ENCODE data around the gene PDZD4.
A peak's percentile ranks its signal among the peaks of the same experiment; 100 is the strongest.

The PDZD4 gene, protein sequence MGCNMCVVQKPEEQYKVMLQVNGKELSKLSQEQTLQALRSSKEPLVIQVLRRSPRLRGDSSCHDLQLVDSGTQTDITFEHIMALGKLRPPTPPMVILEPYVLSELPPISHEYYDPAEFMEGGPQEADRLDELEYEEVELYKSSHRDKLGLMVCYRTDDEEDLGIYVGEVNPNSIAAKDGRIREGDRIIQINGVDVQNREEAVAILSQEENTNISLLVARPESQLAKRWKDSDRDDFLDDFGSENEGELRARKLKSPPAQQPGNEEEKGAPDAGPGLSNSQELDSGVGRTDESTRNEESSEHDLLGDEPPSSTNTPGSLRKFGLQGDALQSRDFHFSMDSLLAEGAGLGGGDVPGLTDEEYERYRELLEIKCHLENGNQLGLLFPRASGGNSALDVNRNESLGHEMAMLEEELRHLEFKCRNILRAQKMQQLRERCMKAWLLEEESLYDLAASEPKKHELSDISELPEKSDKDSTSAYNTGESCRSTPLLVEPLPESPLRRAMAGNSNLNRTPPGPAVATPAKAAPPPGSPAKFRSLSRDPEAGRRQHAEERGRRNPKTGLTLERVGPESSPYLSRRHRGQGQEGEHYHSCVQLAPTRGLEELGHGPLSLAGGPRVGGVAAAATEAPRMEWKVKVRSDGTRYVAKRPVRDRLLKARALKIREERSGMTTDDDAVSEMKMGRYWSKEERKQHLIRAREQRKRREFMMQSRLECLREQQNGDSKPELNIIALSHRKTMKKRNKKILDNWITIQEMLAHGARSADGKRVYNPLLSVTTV

DNA sequence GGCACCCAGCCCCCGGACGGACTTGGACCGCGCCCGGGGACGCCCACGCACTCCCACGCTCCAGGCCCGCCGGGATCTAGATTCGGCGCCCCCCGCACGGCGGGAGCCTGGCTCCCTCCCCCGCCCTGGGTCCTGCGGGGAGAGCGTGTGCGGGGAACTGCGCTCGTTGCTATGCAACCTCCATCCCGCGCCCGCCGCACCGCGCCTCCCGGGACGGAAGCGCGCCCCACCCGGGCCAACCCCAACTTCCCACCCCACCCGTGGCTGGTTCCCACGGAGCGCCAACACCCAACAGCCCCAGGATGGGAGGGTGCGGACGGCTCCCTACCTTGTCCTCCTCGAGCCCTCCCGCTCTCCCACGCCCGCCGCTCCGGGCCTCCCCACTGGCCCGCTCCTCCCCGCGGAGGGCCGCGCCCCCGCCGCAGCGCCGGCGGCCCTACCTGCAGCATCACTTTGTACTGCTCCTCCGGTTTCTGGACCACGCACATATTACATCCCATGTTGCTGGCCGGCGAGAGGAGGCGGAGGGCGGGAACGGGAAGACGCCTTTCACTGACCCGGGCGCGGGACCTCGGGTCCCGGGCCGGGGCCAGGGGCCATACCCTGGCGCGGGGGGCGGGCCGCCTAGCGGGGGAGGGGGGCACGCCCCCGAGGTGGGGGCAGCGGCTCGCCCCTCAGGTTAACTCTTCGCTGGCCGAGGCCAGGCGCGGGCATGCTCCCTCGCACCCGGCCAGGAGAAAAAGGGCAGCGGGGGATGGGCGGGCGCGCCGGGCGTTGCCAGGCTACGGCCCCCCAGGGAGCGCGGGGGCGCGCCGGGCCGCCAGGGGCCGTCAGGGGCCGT lies at the start of gene PDZD4:
Gene PDZD4, minus strand, starts transcription at position 746 of the 841 bp plus-strand sequence. Its CDS starts 246 bp downstream, at position 500.
- DNase-seq, result no peak

DNA sequence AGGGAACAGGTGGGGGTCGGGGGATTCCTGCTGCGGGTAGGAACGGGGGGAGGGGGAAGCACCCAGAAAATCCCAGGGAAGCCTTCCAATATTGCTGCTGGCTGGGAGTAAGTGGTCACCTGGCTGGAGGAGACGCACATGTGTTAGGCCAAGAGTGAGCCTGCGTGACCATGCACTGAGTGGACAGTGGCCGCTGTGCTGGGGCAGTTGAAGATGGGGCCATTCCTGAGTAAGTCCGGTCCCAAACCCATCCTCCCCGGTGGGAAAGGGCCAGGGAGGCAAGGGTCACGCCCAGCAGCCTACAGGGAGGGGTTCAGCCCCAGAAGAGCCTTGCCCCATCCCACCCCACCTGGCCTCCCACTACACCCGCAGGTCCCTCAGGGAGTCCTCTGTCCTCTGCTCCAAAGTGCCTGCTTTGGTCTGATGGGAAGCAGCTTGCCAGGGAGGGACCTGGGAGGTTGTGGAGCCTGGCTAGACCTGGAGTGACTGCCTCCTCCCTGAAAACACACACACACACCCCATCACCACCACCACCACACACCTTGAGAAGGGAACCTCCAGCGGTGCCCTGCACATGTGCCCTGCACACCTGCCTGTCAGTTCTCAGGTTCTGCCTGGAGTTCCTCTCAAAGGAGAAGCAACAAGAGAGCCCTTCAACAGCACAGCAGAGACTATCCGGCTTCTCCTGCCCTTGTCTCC lies 49.5 kb upstream of the PDZD4 start:
- DNase-seq, result no peak

DNA sequence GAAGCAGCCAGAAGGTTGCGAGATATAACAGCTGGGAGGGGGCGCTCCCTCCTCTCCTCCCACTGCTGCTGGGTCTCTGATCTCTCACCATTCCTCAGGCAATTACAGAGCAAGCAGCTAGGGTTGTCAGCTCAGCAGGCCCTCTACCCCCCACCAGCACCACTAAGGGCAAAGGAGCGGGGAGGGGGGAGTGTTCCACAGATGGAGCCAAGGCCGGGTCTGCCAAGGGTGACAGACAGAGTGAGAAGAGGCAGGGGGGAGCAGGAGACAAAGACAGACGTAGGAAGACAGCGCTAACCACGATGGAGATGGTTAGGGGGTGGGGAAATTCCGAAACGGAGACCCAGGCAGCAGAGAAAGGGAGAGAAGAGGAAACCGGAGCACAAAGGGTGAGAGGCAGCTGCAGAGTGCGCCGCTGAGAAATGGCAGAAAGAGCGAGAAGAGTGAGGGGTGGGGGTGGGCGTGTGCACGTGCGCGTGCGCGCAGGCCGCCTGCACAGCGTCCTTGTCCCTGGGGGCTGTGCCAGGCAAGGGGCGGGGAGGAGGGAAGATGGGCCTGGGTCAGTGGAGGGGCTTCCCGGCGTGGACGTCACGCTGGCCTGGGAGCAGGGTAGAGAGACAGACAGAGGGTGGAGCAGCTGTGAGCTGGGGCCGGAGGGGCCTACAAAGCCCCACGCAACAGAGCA lies 48.8 kb upstream of the PDZD4 start:
- DNase-seq, result peak; percentile 57

DNA sequence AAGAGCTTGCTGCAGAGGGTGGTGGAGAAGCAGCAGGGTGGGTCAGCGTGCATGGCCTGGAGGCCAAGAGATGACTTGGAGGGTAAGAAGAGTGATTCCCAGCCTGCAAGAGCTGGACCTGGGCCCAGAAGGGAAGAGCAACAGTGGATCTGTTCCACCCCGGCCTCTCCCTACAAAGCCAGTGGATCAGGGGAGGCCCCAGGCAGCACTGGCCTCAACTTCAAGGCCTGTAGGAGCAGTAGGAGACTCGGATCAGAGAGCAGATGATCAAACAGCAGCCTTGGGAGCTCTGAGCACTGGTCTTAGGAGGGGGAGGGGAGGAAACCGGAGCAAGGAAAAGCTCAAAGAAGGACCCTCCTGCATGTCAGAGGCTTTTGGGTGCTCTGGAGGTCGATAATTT lies 48.0 kb upstream of the PDZD4 start:
- DNase-seq, result no peak

DNA sequence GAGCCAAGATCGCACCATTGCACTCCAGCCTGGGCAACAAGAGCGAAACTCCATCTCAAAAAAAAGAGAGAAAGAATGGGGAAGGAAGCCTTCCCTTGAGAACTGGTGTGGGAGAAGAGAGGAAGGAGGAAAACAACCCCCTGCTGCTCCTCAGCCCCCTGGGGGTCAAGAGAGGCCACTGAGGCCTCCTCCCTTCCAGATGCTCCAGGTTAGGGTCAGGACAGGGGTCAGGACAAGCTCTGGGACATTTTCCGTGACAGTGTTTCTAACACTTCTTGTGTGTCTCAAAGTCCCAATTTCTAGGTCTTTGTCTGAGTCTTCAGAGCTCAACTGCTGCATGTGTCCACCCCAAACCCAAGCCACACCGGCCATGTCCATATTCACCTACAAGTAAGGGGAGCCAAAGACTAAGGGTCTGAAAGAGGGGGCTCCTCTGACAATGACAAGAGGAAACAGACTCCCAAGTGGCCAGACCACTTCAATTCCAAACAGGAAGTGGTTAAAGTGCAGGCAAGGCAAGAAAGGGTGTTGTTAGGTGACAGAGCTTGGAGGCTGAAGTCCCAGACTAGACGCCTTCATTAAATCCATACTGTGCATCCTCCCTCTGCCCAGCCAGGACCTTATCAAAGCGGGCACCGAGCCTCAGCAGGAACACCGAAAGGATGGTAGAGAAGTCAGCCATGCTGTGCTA lies 47.4 kb upstream of the PDZD4 start:
- DNase-seq, result no peak

DNA sequence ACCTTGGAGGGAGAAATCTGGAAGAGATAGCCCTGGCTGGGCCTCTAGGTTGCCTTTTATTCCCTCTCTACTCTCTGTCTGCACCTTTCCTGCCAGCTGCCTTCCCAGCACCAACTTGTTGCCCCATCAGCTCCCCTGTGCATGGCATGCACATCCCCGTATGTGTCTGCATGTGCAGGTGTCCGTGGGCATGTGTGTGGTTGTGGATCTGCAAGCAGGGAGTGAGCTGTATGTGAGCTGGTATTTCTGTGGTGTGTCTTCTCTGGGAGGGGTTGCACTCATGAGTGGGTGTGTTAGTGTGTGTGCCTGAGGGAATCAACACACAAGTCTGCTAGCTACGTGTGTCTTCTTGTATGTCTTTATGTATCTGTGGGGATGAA lies 45.8 kb upstream of the PDZD4 start:
- no peak for DNase-seq

DNA sequence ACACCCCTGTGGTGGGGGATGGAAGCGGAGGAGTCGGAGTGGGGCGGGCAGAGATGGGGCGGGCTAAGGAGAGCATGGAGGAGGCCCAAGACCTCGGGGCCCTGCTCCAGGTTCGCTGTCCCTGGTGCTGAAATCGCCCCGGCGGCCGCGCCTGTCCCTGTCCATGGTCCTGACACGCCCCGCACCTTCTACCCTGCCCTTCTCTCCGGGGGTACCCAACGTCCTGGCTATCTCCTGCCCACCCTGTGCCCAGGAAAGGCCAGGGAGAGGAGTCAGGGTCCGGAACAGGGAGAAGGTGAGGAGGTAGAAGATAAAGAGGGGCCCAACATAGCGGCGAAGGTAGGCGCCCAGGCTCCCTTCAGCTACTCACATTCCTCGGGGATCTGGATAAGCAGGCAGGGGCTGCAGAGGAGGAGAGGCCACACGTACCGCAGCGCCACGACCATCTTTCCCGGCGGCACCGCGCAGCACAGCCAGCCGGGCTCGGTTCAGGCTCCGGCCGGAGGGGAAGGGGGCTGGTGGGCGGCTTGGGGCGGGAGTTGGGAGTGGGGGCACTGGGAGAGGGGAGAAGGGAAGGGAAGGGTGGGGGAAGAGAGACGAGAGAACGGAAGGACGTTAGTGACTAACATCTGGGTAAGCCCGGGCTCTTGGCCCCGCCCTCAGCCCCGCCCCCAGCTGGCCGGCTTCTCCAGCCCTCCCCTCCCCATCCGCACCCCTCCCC lies 45.2 kb upstream of the PDZD4 start:
- DNase-seq, result no peak

DNA sequence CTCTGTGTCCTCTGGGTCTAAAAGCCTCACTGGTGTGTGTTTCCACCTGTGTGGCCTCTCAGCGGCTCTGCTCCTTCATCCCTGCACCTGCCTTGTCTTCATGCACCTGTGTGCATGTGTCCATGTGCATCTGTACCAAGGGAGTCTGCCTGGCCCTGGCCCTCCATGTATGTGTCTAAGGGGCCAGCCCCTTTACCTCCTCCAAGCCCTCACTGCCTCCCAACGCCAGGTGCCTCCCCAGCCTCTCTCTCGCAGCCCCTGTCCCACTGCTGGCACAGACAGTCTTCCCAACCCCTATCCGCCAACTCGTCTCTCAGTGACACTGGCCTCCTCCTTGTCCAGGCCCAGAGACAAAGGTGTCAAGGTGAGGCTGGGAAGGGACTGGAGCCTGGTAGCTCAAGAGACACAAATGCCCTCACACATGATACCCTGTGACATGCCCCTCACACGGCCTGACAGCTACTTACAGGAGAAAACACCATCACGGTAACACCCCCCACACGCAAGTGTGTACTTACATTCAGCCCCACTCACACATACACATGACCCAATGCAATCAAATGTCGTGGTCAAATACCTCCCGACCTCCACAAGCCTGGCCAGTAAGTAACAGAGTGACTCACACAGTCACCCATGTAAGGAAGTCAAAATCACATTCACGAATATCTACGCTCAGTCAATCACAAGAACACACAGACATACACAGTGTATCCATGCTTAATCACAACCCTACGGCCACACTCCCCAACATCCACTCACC lies 44.2 kb upstream of the PDZD4 start:
- DNase-seq, result no peak

DNA sequence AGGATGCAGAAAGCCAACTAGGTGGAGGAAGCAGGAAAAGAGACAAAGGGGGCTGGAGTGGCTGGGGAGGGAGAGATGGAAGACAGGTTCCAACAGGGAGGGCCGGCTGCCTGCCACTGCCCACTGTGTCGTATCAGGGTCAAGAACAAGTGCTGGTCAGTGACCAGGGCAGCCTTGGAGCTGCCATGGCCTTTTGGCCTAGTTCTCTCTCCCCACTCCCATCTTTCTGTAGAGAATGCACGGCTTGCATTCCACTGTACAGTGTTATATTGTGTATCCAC lies 43.7 kb upstream of the PDZD4 start:
- no peak for DNase-seq

DNA sequence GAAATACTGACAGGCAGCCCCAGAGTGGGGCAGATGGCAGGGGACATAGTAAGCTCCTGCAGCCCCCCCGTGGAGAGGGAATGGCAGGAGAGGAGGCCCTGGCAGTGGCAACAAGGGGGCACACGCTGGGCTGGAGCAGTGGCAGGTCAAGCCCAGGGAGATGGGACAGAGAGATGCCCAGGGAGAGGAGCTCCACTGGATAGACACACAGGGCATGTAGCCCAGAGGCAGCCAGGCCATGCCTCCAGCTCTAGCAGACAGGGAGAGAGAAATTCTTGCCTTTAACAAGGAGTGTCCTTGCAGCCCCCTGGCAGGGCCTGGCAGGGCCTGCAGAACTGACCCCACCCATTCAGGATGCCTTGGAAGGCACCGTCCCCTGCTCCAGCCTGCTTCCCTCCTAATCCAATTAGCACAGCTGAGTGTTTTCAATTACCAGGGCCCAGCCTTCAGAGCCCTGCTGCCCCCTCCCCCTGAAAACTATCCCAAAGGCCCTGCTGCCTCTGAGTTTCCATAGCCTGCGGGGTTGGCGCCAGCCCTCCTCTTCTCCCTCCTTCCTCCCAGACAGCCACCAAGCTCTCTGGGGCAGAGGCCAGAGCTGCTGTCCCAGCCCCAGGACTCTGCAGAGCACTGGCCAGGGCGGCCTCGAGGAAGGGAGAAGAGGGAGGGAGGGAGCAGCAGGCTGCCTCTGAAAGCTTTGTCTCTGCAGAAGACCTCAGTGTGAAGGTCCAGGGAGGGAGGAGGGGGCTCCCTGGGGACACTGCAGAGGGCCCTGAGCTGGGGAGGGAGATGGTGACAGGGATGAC lies 43.1 kb upstream of the PDZD4 start:
- no peak for DNase-seq

DNA sequence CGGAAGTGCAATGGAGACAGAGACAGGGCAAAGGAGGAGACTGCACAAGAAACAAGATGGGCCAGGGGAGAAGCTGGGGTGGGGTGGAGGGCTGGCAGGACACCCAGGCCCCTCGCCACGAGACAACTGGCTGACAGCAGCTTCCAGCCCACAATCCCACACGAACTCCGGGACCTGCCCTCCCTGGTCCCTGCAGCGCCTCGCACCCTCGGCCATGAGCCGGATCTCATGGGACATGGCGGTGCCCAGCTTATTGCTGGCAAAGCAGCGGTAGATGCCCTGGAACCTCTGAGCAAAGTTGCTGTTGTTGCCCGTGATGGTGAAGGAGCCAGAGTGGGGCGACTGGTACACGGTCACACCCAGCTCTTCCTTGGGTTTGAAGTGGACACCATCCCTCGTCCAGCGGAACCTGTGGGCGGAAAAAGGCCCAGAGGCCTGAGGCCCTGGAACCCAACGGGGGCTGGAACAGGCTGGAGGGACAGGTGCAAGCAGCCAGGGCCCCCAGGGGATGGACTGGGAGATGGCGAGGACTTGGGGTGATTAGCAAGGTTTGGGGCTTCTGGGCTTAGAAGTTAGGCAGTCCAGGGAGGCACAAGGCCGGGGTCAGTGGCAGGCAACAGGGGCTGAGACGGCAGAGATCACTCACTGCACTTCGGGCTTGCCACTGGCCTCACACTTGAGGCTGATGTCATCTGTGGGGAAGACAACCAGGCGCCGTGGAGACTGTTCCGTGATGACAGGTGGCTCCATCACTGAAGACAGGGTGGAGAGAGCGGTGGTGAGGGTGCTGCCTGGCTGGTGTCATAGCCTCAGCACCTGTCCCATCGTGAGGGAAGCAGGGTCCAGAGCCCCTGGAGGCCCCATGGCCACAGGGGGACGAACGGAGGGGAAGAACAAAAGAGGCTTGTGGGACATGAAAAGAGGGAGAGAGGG lies 41.9 kb upstream of the PDZD4 start:
- DNase-seq, result no peak

DNA sequence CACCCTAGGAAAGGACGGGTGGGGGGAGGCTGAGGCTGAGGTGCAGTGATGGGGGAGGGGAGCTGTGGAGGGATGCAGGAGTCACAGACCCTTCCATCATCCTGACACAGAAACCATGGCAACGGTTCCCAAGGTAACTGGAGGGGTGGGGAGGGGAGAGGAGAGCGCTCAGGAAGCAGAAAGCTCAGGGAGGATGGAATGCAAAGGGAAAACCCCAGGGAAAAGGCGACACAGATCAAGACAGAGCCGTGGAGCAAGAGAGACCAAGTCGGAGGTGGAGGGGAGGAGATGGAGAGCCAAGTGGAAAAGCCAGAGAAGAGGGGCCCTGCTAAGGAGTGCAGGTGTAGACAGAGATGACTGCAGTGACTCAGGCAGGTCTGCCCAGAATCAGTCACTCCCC lies 41.1 kb upstream of the PDZD4 start:
- DNase-seq, result no peak

DNA sequence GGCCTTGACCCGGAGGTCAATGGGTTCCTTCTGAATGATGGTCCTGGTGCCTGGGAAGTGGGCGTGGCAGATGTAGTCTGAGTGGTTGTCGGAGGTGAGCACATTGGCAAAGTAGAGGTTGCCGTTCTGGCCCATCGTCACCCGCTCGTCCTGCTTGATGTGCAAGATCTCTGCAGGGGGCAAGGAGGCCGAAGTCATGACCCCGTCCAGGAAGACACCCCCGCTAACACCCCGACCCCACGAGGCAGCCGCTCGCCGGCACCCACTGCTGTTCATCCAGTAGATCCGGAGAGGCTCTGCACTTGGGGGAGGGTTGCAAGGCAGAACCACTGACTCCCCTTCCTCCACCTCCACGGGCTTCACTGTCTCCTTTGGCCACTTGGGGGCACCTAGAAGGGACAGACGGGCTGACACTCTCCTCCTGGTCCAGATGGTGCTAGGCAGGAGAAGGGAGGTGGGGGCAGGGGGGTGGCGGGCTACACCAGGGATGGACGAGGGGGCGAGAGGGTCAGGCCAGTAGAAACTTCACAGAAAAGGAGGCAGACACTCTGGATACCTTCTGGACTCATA lies 40.5 kb upstream of the PDZD4 start:
- DNase-seq, result no peak

DNA sequence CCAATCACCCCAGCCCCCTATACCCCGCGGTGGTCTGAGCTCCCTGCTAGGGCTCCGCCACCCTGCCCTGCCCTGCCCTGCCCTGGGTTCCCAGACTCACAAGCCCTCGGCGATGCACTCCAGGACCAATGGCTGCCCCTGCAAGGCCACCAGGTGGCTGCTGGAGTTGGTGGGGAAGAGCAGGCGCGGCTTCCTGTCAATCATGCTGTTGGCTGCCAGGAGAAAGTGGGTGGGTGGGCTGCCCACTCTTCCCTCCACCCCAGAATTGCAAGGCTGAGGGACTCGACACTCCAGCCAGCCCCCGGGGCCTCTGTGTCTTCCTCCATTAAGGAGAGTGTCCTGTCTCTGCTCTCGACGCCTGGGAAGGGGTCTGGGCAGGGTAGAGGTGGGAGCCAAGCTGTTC lies 39.9 kb upstream of the PDZD4 start:
- DNase-seq, result no peak

DNA sequence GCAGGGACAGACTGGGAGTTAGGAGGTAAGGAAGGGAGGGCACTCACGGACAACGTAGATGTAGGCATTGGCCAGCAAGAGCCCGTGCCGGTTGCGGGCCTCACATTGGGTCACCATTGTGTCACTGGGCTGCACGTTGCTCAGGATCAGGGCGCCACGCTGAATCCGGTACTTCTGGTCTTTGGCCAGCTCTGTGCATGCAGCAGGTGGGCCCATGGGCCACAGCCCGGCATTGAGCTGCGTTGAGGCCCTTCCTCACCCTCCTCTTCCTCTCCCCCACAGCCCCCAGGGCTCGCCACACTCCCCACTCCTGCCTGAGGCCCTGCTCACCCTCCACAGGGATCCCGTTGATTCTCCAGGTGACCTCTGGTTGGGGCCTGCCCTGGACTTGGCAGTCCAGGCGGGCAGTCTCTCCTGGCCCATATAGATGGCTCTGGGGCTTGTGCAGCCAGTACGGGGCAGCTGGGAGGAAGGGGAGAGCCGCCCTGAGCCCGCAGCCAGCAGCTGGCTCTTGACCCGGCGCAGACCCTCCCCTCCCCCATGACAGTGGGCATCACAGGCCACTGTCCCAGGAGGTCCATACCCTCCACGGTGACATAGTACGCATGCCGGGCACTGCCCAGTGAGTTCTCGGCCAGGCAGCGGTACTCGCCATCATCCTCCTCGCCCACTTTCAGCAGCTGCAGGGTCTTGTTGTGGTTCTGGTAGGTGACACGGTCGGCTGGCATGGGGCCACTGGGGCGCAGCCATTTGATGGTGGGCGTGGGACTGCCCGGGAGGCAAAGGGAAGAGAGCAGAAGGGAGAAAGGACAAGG lies 39.3 kb upstream of the PDZD4 start:
- DNase-seq, result no peak

DNA sequence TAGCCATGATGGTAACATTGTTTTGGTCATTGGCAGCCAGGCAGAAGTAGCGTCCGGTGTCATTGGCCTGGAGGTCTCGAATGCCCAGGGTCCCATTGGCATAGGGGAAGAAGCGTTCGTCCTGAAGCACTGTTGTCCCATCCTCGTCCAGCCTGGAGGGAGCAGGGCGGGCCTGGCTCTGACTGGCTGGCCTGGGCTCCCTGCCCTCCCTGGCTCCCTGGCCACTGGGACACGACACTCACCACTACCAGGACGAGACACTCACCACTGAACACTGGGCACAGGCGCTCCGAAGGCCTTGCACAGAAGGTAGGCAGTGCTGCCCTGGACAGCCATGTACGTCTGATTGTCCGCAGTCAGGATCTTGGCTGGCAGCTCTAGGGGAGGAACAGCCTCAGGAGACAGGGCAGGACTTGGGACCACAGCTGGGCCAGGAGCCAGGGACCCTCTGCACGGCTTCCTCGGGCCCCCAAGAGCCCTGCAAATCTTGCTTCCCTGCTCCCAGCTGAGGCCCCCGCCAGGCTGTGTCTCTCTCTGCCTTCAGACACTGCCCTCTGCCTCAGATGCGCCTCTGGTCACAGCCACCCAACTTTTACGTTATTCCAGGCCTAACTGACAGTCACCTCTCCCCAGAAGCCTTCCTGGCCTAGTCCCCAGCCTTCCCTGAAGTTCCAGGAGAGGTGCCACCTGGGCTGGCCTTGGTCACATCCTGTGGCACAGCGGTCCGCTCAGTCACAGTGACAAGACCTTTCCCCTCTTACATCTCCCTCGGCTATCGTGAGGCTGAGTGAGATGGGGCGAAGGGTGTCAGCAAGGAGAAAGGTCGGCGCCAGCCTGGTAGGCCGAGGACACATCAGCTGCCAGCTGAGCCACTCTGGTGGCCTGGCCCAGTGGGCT lies 38.5 kb upstream of the PDZD4 start:
- DNase-seq, result no peak

Measured in NCI-H446 treated with DMSO at 0.1 percent for 48 hours (cell line).